DMS114 treated with DMSO at 0.1 percent for 48 hours (cell line): ENCODE data around the gene TNS3.
"Not testable (repeated sequence)": the region's sequence is repeated elsewhere in the genome, so short reads cannot be mapped to it uniquely, and the experiment has no call there.

Source experiments
- DNase-seq: peaks from one replicate; lab custom pipeline; 2025; ENCODE audit not compliant: unreplicated experiment; lab: John Stamatoyannopoulos, UW

Gene TNS3

DNA sequence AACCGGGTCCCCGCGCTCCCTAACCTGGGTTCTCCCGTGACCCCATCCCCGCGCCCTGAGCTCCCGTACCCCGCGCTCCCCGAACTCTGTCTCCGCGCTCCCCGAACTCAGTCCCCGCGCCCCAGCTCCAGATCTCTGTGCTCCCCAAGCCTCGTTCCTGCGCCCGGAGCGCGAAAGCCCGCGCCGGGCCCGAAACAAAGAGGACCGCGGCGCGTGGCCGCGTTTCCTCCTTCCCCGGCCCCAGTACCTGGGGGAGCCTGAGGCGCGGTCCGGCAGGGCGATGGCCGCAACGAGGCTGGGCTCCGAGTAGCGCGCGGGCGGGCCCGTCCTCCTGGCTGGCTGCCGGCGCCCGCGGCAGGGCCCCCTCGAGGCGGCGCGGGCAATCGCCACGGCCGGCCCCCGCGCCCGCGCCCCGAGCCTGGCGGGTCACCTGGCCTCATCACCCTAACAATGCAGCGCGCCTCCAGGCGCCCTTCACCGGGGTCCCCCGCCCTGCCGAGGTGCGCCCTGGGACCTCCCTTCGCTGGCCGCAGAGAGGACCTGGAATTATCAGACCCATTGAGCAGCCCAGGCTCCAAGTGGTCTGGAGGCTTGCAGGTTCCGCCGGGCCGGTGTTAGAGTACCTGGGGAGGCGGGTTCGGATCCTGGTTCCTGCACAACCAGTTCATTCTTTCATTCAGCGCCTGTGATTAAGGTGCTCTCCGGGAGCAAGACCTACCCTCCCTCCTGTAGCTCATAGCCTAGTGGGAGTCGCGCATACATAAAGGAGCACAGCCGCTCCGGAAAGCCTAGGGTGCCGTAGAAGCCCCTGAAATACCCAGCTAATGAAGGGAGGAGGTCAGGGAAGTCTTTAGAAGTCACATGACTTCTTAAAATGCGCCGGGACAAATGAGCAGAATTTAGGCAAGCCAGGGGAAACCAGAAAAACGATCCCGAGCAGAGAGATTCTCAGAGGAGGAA, at the start of gene TNS3:
Gene TNS3, minus strand, starts transcription at position 308 of the 960 bp plus-strand sequence. CDS start 142,475 bp downstream, outside the sequence.
- no peak for DNase-seq

DNA sequence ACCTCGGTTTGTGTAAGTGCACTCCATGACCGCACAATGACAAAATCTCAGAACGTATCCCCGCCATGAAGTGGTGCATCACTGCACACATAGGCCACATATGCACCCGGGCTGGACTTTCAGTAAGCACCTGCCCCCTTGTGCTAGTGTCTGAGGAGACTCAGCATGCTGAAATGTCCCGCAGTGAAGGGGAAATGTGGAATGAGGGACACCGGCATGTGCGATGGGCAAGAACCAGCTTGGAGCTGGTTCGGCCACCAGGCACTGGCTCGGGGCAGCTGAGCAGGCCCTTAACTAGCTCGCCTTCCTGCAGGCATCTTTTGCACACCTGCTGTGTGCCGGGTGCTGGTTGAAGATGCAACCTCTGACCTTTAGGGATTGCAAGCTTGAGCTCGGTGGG, 49.8 kb upstream of the TNS3 start:
- no peak for DNase-seq

DNA sequence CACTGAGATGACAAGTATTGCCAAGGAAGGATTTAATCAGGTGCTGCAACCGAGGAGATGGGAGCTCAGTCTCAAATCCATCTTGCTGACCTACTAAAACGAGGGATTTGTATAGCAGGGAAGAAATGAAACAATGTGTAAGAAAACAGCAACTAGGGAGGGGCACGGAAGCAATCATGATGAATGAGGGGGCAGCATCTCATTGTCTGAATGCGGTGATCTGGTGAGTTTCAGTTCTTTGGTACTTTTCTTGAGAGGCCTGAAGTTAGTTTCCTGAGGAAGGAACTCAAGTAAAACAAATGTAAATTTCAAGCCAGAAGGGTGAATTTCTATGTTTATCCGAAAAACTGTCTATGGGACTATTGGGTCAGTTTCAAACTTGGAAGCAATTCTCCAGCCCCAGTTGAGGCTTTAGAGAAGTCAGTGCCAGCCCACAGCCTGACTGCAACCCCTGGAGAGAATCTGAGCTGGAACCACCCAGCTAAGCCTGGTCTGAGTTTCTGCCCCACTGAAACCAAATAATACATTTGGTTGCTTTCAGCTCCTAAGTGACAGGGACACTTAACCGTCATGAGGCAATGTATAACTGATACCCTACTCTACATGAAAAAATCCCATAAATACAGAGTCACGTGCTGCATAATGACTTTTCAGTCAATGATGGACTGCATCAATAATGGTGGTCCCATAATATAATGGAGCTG, 45.8 kb upstream of the TNS3 start:
- no peak for DNase-seq

DNA sequence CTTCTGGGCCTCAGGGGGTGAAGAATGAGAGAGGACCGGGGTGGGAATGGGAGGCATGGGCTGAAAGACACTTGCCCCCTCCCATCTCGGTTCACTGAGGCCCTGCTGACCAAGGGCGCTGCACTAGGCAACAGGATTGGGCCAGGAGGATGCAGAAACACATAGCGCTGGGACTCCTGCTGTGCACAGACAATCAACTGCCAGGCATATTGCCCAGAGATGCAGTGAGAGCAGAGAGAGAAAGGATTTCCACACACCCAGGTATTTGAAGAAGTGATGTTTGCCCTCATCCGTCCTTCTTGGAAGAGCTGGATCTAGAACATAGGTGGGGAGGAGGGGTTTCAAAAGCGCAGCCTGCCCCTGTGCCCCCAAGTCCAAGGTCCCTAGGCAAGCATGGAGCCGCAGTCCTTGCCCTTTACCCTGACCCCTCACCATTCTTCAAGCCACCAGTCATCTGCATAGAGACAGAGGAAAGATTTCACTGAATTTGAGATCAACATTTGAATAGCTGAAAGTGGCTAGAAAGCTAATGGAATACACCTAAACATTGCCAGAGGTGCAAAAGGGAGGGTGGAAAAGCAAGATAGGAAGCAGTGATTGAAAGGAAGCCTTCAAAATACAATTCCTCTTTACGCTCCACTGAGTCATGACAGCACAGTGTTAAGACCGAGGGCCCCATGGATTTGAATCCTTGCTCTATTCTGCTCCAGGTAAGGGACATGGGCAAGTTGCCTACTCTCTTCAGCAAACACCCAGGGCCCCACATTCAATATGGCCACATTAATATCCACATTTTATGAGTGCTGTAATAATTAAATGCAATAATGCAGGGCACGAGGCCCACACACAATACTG, 44.2 kb upstream of the TNS3 start:
- DNase-seq = no peak

DNA sequence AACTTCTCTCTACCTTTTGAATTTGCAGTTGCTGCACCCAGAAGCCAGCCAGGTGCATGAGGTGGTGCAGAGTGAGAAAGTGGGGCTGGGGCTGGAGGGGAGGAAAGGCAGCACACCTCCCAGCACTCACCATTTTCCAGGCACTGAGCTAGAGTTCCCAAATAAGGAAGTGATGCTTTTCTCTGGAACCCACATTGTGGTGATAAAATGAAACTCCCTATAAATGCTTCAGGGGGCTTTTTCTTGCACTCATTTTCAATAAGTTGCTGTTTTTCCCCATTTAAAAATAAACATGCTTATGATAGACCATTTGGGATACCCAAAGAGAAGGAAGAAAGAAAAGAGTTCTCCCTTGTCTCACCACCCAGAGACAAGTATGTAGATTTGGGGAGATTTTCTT, 42.8 kb upstream of the TNS3 start:
- DNase-seq = no peak

DNA sequence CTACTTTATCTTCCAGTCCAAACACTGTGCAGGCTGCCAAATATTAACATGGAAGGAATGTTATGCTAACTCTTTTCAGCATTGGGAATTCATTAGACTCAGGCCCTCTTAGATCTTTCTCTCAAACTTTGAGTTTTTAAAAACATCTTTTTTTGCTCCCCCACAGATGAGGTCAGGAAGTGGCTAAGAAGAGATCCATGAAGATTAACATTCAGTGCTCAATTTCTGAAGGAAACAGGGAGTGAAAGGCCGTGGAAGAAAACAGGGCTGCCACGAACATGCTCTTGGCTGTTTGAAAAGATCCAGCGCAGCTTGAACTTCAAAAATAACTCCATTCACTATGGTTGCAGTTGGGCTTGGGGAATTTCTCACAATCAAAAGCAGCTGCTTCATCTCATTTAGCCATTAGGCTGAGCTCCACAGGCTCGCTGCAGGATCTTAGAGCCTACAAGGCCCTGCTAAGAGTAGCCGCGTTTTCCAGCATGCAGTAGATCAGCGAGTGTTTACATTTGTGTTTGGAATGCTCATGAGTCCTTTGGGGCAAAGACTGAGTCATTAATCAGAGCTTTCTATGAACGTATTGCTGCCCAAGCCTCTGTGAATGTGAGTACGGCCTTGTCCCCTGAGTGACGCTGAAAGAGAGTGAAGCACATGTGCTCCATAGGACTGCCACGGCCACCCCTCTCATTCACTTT, 41.2 kb upstream of the TNS3 start:
- DNase-seq = no peak

DNA sequence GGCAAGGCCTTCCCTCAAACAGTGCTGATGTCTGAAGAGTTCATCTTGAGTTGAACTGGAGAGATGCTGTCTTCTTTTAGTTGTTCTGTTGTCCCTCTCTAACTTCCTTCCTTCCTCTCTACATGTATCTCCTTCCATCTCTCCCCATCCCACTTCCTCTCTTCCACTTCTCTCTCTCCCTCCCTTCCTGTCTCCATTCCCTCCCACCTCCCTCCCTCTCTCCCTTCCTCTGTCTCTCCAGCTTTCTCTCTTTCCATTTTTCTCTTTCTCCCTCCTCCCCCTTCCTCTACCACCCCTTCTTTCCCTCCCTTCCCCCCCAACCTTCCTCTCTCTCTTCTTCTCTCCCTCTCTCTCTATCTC, 40.7 kb upstream of the TNS3 start:
- DNase-seq = no peak

DNA sequence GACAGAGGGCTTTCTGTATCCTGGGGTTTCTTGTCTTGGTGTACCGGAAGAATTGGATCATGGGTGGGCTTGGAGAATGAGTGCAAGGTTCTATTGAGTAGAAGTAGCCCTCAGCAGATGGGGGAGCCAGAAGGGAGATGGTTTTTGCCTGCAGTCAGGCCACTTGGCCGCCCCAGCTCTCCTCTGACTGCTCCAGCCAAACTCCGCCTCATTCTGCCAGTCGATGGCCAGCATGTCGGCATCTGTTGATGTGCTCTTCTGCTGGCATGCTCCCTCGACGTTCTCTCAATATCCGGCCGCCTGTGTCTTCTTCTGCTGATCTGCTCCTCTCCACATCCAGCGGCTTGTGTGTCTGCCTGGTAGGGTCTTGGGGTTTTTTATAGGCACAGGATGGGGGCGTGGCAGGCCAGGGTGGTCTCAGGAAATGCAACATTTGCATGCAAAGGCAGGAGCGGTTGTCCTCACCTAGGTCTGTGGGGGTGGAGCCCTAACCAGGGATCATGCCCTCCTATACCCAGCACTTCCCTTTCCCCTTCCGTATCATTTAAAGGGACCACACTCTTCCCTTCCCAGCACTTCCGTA, 40.2 kb upstream of the TNS3 start:
- no peak for DNase-seq

DNA sequence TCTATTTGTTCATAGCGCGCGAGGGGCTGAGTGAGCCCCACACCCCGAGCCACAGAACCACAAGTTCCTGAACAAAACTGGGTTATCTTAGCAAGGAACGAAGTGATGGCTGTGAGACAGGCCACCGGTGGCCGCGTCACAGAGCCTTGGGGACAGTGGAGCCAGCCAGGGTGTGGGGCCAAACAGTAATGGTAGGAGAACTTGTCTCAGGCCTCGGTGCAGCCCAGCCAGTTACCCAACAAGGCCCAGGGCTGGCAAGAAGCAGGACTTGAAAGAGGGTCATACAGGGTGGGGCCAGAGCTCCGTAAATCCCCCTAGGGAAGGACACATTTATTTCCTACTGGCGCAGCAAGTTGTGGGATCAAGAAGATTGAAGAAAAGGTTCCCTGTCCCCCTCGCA, 39.4 kb upstream of the TNS3 start:
- no peak for DNase-seq

DNA sequence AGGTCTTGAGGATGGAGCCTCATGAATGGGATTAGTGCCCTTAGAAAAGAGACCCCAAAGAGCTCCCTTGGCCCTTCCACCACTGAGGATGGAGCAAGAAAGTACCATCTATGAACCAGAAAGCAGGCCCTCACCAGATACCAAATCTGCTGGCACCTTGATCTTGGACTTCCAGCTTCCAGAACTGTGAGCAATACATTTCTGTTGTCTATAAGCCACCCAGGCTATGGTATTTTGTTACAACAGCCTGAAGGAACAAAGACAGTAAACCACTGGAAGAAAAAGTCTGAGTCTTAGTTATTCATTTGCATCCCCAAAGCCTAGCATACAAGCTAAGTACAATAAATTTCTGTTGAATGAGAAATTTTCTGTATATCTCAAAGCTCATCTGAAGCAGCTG, 37.9 kb upstream of the TNS3 start:
- no peak for DNase-seq

DNA sequence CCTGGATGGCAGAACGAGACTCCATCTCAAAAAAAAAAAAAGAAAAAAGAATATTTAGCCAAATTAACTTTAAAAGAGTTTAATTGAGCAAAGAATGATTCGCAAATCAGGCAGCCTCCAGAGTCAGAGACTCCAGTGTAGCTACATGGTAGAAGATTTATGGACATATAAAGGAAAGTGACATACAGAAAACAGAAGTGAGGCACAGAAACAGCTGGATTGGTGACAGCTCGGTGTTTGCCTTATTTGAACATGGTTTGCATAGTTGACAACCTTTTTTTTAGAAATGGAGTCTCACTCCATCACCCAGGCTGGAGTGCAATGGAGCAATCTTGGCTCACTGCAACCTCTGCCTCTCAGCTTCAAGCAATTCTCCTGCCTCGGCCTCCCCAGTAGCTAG, 35.2 kb upstream of the TNS3 start:
- DNase-seq = no peak

DNA sequence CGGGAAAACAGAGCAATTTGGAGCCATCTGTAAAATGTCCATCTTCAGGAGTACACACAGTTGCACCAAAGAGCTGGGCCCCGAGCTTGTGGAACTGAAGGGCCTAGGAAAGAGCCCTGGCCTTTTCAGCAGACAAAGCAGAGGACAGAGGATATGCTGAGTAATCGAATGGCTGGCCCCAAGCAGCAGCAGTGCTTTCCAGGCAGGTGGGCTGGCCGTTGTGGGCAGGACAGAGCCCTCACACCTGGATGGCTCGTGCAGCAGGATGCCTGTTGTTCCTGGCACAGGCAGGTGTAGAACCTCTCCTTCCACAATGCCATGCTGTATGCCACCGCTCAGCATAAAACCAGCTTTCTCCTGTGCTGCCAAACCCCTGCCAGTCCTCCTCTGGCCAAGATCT, 32.5 kb upstream of the TNS3 start:
- no peak for DNase-seq

DNA sequence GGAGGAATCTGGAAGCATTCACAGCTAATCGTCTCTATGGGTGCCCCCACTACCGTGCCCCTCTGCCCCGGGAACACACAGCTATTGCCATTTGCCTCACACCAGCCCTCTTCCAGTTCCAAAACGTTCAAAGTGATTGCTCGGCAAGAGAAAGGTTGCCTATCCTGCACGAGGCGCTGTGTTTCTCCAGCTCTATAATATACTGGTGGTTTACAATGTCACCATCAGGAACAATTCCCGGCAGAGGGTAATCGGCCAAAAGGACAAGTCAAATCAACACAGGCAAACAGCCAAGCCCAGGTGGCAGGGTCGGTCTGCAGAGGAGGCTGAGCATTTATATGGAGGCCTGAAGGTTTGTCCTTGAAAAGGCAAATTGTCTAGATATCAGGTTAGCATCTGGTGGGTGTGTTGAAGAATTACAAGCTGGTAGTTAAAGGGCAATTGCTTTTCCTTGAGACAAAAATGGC, 29.2 kb upstream of the TNS3 start:
- no peak for DNase-seq

DNA sequence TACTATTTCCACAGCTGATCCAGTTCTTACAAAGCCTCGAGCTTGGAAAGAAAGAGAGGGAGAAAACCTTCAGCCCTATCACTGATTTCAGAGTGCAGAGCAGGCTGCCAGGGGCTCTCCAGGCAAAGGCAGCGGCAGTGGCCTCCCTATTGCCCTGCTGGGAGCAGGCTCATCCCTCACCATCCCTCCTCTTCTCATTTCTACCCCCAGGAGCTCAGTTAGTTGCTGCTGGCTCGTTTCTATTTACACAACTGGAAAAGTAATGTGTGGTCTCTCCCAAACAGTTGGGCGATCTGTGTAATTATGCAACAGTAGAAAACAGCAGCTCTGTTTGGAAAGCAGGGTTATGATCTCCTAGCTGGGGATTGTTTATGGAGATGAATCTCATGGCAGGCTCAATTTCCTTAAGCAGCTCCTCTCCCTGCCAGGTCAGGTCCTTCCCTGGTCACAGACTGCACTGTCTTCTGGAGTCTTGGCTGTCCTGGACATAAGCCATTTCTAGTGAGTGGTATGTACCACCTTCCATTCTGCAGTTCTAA, 28.7 kb upstream of the TNS3 start:
- no peak for DNase-seq

DNA sequence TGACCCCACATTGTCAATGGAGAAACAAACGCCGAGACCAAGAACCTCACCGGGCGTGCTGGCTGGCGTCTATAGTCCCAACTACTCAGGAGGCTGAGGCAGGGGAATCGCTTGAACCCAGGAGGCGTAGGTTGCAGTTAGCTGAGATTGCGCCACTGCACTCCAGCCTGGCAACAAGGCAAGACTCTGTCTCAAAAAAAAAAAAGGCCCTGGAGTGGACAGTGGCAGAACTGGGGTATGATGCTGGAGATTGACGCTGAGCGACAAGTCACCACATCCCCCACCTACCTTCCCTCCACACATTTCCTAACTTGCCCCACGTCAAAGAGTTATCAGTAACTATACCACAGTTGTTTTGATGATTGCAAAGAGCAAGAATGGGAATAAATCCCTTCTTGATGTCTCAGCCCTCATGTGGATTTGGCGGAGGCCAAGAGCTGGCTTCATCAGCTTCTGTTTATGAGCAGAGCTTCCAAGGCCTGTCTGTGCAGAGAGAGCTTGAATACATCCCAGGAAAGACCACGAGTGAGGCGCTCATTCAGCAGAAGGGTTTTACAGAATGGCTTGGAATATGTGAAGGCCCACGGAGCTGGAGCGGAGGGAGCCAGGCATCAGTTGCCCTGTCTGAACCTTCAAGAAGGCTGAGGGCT, 28.0 kb upstream of the TNS3 start:
- DNase-seq = no peak

DNA sequence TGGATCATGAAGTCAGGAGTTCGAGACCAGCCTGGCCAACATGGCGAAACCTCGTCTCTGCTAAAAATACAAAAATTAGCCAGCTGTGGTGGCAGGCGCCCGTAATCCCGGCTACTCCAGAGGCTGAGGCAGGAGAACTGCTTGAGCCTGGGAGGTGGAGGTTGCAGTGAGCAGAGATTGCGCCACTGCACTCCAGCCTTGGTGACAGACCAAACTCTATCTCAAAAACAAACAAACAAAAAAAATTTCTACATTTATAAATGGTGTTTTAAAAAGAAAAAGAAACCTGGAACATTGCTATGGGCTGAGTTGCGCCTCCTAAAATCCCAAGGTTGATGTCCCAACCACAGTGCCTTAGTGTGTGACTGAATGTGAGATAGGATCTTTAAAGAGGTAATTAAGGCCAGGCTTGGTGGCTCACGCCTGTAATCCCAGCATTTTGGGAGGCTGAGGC, 24.7 kb upstream of the TNS3 start:
- DNase-seq = not testable (repeated sequence)

DNA sequence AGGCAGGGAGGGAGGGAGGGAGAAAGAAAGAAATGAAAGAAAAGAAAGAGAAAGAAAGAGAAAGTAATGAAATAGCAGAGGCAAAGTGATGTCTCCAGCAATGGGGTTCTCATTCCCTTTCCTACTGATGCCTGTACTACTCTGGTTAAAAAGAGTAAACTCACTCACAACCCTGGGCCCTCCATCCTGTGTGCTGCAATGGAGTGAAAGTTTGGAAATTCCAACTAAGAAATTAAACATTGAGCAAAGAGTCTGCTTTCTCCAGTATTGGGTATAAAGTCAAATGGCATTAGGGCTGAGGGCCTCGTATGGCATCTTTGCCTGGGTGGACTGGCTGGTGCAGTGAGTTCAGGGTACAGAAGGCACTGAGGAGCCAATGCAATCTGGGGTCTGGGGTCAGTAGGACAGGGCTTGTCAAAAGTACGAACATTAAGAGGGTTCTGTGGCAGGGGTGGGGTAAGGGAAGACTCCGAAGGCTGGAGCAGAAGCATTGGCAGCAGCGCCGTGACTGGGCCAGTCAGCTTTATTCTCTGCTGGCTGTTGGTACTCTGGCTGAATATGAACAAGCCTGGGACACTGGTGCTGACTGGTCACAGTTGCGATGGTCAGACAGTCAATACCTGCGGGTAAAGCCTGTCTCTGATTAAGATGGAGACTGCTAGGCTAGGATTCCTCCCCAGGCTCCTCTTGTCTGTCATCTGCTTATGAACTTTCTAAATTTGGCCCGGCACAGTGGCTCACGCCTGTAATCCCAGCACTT, 24.1 kb upstream of the TNS3 start:
- DNase-seq = no peak

DNA sequence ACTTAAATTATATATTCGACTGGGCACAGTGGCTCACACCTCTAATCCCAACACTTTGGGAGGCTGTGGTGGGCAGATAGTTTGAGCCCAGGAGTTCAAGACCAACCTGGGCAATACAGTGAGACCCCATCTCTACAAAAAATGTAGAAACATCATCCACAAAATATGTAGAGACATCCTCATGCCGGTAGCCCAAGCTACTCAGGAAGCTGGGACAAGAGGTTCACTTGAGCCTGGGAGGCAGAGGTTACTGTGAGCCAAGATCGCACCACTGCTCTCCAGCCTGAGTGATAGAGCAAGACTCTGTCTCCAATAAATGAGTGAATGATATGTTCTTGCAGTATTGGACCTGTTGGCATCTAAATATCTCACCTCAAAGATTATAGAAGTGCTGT, 22.6 kb upstream of the TNS3 start:
- no peak for DNase-seq
